ENCODE measurements around the gene DNAJC8. TPM values are rescaled to one million over a fixed set of nuclear protein-coding genes. Genes with fewer than 3 reads are reported as not detected.

The DNAJC8 gene
- total and polyA plus RNA-seq, 10 of the 15 experiments (the other 5 are each of a cell fraction or from before 2014, with no cell fraction given): 91.2 to 296 (median 152) TPM

- TF ChIP-seq REST (IDR thresholded peaks at IDR 0.05; ENCODE audit: low read depth, low read length) (0 out of 2 replicates have a peak, but pooled peaks have one; percentile 15), MLLT1 (IDR thresholded peaks at IDR 0.05) (no peak; the same call in 1 of the 2 replicates), POLR2AphosphoS5 (IDR thresholded peaks at IDR 0.05; ENCODE audit: low read length) (peak; percentile 98), MYC (IDR thresholded peaks at IDR 0.05; ENCODE audit: insufficient read depth, insufficient read length, insufficient replicate concordance, low read length, severe bottlenecking) (no peak), ZNF687 (IDR thresholded peaks at IDR 0.05) (peak; percentile 72), IKZF2 (IDR thresholded peaks at IDR 0.05) (0 out of 4 replicates have a peak, but pooled peaks of 1 of the 2 experiments have one; percentile 50), E2F4 (IDR thresholded peaks at IDR 0.05; ENCODE audit: low read depth, low read length) (peak; percentile 29; the same call in 1 of the 2 replicates), TAF1 (IDR thresholded peaks at IDR 0.05; ENCODE audit: borderline replicate concordance, low read depth, low read length) (peak; percentile 94), TCF3 (IDR thresholded peaks at IDR 0.05; ENCODE audit: borderline replicate concordance, insufficient read depth, low read depth, low read length) (0 out of 2 replicates have a peak, but pooled peaks have one; percentile 64), MXI1 (IDR thresholded peaks at IDR 0.05; ENCODE audit: low read depth, low read length) (0 out of 2 replicates have a peak, but pooled peaks have one; percentile 15), LARP7 (IDR thresholded peaks at IDR 0.05) (peak; percentile 80), FOXK2 (IDR thresholded peaks at IDR 0.05) (no peak), SREBF1 (IDR thresholded peaks at IDR 0.05; ENCODE audit: low read length) (no peak), HSF1 (IDR thresholded peaks at IDR 0.05; ENCODE audit: low read depth, low read length) (no peak)
These were observed 3.2 kb upstream of the DNAJC8 start, which contains the start of gene ATP5IF1 (continued) for GRCh38 chr1:28235755-28236655.

Measured in GM12878 (cell line).